ENCODE data around the gene PPP4R3B.

PPP4R3B gene

GRCh38 chr2:55502590-55503141 lies 114.8 kb downstream of the PPP4R3B start:
- no peak for DNase-seq

- no peak for DNase-seq
Observed at GRCh38 chr2:55500025-55500424, 117.4 kb downstream of the PPP4R3B start.

GRCh38 chr2:55498582-55498981 lies 118.8 kb downstream of the PPP4R3B start:
- DNase-seq: no peak
